Measurements from ENCODE around the gene CYB5R4. TPM values are rescaled to one million over a fixed set of nuclear protein-coding genes. Genes with fewer than 3 reads are reported as not detected.

Gene CYB5R4
- total RNA-seq, 1 experiment from 2014 or later, result 18.9 TPM

GRCh38 chr6:83978324-83978734 lies 118.8 kb downstream of the CYB5R4 start:
- Mint-ChIP-seq H3K27me3 (ENCODE audit: insufficient read depth, unreplicated experiment) (no peaks in the 10 kb centered on the region), H3K27ac (ENCODE audit: low read depth, unreplicated experiment) (no peak overlapping the region), H3K36me3 (ENCODE audit: insufficient read depth, unreplicated experiment) (no peaks in the 10 kb centered on the region), H3K4me3 (ENCODE audit: unreplicated experiment) (no peak overlapping the region), H3K4me1 (ENCODE audit: insufficient read depth, unreplicated experiment) (no peaks in the 10 kb centered on the region), H3K9me3 (ENCODE audit: unreplicated experiment) (peaks cover 7% of the 10 kb centered on the region)
- intact Hi-C loops (cut with micrococcal nuclease), result no loop called here
- no TSS peak for BruUV-seq (replicated peaks)
- DNase-seq (ENCODE audit: unreplicated experiment), result no peak
- ChIA-PET POLR2A (no interaction called here), CTCF (interaction anchor here (0.6 kb wide), 1 partner anchor 900 kb away, joined by 3 read pairs; no protein-coding TSS in a partner anchor)
- TF ChIP-seq CTCF (IDR thresholded peaks at IDR 0.05; ENCODE audit: unreplicated experiment), result no peak

GRCh38 chr6:83978997-83979396 lies 119.5 kb downstream of the CYB5R4 start:
- H3K4me1 Mint-ChIP-seq (ENCODE audit: insufficient read depth, unreplicated experiment), result no peaks in the 10 kb centered on the region
- H3K36me3 Mint-ChIP-seq (ENCODE audit: insufficient read depth, unreplicated experiment), result no peaks in the 10 kb centered on the region
- intact Hi-C loops (cut with micrococcal nuclease), result no loop called here
- H3K27me3 Mint-ChIP-seq (ENCODE audit: insufficient read depth, unreplicated experiment), result no peaks in the 10 kb centered on the region
- no peak for DNase-seq (ENCODE audit: unreplicated experiment)
- POLR2A ChIA-PET, result interaction anchor here (0.7 kb wide), 1 partner anchor 10 kb away, joined by 3 read pairs; no protein-coding TSS in a partner anchor
- no peak overlapping the region for H3K4me3 Mint-ChIP-seq (ENCODE audit: unreplicated experiment)
- CTCF ChIA-PET, result no interaction called here
- no TSS peak for BruUV-seq (replicated peaks)
- no peak overlapping the region for H3K27ac Mint-ChIP-seq (ENCODE audit: low read depth, unreplicated experiment)
- H3K9me3 Mint-ChIP-seq (ENCODE audit: unreplicated experiment), result peaks cover 7% of the 10 kb centered on the region
- TF ChIP-seq CTCF (IDR thresholded peaks at IDR 0.05; ENCODE audit: unreplicated experiment), result no peak

- no peak for DNase-seq (ENCODE audit: unreplicated experiment)
- no peak for TF ChIP-seq CTCF (IDR thresholded peaks at IDR 0.05; ENCODE audit: unreplicated experiment)
- Mint-ChIP-seq H3K4me3 (ENCODE audit: unreplicated experiment) (no peak overlapping the region), H3K9me3 (ENCODE audit: unreplicated experiment) (peaks cover 6% of the 10 kb centered on the region), H3K4me1 (ENCODE audit: insufficient read depth, unreplicated experiment) (no peaks in the 10 kb centered on the region), H3K36me3 (ENCODE audit: insufficient read depth, unreplicated experiment) (no peaks in the 10 kb centered on the region), H3K27me3 (ENCODE audit: insufficient read depth, unreplicated experiment) (no peaks in the 10 kb centered on the region), H3K27ac (ENCODE audit: low read depth, unreplicated experiment) (no peak overlapping the region)
- BruUV-seq (replicated peaks), result no TSS peak
- ChIA-PET CTCF (no interaction called here), POLR2A (no interaction called here)
- intact Hi-C loops (cut with micrococcal nuclease), result no loop called here
These were observed 124.9 kb downstream of the CYB5R4 start for GRCh38 chr6:83984411-83984810.

- DNase-seq (ENCODE audit: unreplicated experiment), result no peak
- ChIA-PET POLR2A (interaction anchor here (0.6 kb wide), 1 partner anchor 242 kb away, joined by 4 read pairs; the partner anchor contains the start of gene CEP162), CTCF (no interaction called here)
These were observed 125.8 kb downstream of the CYB5R4 start for GRCh38 chr6:83985308-83985713.

More at GRCh38 chr6:83985308-83985713, 125.8 kb downstream of the CYB5R4 start:
- H3K4me1 Mint-ChIP-seq (ENCODE audit: insufficient read depth, unreplicated experiment), result no peaks in the 10 kb centered on the region
- H3K36me3 Mint-ChIP-seq (ENCODE audit: insufficient read depth, unreplicated experiment), result no peaks in the 10 kb centered on the region
- no peaks in the 10 kb centered on the region for H3K27me3 Mint-ChIP-seq (ENCODE audit: insufficient read depth, unreplicated experiment)
- H3K4me3 Mint-ChIP-seq (ENCODE audit: unreplicated experiment), result no peak overlapping the region
- H3K27ac Mint-ChIP-seq (ENCODE audit: low read depth, unreplicated experiment), result no peak overlapping the region
- BruUV-seq (replicated peaks), result no TSS peak
- intact Hi-C loops (cut with micrococcal nuclease), result no loop called here
- no peak for TF ChIP-seq CTCF (IDR thresholded peaks at IDR 0.05; ENCODE audit: unreplicated experiment)
- no peaks in the 10 kb centered on the region for H3K9me3 Mint-ChIP-seq (ENCODE audit: unreplicated experiment)
